ENCODE measurements around the gene MMD. TPM values are rescaled to one million over a fixed set of nuclear protein-coding genes. Genes with fewer than 3 reads are reported as not detected.

MMD gene
- total RNA-seq, 4 donors from 2014 or later: 136 to 343 (median 201) TPM

DNA sequence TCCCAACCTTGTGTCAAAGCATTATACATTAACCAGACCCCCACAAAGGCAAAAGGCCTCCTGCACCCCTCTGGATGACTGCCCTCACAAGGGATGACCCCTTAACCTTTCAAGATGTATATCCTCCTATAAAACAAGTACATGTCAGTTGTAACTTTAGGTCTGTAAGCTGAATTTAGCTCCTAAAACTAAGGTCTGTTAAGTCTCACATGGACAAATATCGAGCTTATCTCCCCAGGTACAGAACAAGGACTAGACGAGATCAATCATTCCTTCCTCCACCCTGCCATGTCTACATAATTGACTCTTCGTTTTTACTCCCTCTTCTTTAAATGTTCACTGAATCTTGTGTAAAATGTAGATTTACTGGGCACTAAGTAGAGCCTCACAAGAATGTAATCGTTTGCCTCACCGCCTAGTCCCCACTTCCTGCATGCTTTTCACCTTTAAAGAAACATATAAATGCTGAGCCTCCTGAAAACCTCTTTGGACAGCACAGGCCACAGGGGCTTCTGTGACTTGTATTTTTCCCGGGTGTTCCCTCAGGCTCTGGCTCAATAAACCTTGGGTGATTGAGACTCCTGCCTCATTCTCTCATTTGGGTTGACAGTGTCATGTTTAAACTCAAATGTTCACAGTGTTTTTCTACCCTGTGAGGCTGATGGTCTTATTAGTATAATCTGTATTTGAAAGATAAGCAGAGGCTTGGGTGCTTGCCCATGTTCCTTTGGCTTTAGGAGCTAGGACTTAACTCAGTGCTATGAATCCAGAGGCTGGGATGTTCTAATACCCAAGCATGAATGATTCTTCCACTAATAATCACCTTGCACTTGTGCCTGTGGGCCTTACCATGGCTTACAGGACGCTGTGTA is 37.6 kb downstream of the MMD start:
- TF ChIP-seq, protein P1, sequence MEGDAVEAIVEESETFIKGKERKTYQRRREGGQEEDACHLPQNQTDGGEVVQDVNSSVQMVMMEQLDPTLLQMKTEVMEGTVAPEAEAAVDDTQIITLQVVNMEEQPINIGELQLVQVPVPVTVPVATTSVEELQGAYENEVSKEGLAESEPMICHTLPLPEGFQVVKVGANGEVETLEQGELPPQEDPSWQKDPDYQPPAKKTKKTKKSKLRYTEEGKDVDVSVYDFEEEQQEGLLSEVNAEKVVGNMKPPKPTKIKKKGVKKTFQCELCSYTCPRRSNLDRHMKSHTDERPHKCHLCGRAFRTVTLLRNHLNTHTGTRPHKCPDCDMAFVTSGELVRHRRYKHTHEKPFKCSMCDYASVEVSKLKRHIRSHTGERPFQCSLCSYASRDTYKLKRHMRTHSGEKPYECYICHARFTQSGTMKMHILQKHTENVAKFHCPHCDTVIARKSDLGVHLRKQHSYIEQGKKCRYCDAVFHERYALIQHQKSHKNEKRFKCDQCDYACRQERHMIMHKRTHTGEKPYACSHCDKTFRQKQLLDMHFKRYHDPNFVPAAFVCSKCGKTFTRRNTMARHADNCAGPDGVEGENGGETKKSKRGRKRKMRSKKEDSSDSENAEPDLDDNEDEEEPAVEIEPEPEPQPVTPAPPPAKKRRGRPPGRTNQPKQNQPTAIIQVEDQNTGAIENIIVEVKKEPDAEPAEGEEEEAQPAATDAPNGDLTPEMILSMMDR (IDR thresholded peaks at IDR 0.05; ENCODE audit: low read depth): no peak

DNA sequence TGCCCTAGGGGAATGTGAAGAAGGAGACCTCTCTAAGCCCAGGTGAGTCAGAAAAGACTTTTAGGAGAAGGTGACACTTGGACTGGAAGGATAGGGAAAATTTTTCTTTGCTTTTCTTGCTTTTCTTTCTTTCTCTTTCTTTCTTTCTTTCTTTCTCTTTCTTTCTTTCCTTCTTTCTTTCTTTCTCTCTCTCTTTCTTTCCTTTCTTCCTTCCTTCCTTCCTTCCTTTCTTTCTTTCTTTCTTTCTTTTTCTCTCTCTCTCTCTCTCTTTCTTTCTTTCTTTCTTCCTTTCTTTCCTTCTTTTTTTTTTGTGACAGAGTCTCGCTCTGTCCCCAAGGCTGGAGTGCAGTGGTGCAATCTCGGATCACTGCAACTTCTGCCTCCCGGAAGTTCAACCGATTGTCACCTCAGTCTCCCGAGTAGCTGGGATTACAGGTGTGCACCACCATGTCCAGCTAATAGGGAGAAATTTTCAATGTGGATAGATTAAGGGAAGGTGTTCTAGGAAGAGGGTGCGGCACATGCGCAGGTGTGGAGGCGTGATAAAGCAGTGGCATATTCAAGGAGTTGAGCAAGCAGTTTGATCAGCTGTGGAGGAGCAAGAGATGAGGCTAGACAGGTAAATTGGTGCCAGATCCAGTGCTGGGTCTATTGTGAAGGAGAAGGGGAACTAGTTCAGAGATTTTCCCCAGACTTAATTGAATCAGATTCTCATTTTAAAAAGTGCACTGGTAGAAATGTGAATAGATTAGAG is 40.4 kb downstream of the MMD start:
- TF ChIP-seq, protein P1 (IDR thresholded peaks at IDR 0.05; ENCODE audit: low read depth): no peak

DNA sequence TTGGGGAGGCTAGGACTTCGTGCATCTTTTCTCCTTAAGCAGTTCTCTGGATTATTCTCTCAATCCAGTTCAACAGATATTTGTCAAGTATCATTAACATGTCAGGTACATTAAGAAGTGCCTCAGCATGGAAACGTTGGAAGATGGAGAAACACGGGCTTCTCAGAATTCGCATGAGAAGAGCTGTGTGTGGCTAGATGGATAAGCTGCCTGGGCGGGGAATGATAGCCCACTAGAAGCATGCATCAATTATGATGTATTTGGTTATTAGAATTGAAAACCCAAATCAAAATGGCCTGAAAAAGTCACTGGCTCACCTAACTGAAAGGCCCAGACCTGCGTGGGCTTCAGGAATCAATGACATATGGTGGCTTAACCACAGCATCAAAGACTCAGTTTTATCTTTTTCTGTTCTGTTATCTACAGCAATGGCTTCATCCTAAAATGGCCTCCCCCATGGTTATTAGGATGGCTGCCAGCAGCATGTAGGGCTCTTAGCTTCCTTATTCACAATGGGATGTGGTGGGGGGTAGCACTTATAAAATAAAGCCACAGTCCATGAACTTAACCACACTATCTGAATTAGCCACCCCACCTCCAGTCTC is 43.9 kb downstream of the MMD start:
- TF ChIP-seq, protein P1 (IDR thresholded peaks at IDR 0.05; ENCODE audit: low read depth): no peak

DNA sequence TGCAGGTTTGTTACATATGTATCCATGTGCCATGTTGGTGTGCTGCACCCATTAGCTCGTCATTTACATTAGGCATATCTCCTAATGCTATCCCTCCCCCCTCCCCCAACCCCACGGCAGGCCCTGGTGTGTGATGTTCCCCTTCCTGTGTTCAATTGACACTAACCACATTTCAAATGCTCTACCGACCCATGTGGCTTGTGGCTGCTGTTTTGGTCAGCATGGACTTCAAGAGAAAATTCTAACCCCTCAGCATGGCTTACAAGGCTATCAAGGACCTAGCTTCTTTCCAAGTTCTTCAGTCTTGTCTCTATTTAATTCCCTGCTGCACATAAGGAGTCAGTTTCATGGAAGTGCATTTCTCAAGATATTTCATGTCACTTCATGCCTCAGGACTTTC is 52.9 kb downstream of the MMD start:
- TF ChIP-seq, protein P1 (IDR thresholded peaks at IDR 0.05; ENCODE audit: low read depth): no peak

DNA sequence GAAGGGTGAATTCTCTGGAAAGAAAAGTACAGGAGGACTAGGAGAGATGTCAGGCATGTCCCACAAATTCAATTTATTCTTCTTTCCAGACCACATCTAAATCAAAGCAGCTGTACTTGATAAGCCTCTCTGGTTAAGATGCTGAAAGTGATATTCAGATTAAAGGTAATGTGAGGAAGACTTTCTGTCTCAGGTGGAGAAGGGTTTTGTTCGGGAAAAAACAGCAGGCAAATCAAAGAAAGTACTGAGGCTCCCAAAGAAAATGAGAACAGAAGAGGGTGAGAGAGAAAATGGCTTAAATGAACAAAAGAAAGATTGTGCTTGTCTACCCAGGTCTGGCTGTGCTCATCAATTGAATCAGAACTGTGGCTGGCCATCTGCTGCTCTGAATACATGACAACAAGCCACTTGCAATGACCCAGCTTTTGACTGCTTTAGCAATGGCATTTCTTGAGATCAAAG is 55.6 kb downstream of the MMD start:
- TF ChIP-seq, protein P1 (IDR thresholded peaks at IDR 0.05; ENCODE audit: low read depth): no peak

DNA sequence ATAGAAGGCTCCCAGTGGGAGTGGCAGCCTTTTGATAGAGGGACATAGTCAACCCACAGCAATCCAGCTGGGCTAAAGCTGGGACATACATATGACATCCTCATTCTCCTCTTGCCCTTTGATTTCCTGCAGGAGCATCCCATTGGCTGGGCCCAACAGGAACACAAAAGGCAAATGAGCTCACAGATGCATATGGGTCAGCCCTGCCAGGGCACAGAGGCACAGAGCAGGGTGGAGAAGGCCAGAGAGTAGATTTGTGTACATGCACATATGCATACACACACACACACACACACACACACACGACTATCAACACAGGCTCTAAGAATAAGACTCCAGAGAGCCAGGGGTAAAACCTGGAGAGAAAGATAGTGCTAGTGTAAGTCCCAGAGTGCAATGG is 58.6 kb downstream of the MMD start:
- TF ChIP-seq, protein P1 (IDR thresholded peaks at IDR 0.05; ENCODE audit: low read depth): no peak

DNA sequence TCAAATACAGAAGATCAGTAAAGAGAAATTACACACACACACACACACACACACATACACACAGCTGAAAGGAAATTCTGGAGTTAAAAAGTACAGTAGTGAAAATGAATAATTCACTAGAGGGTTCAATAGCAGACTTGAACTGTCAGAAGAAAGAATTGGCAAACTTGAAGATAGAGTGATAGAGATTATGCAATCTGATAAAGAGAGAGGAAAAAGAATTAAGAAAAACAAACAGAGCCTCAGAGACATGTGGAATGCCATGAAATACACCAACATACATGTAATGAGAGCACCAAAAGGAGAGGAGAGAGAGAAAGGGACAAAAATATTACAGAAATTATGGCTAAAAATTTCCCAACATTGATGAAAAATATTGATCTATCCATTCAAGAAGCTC is 60.7 kb downstream of the MMD start:
- TF ChIP-seq, protein P1 (IDR thresholded peaks at IDR 0.05; ENCODE audit: low read depth): no peak

Data from subcutaneous adipose tissue (tissue), 4 donors.